Bronchial epithelial cell (primary cell): ENCODE data around the gene SPG21. TPM values are rescaled to one million over a fixed set of nuclear protein-coding genes. Genes with fewer than 3 reads are reported as not detected.

Experiments used
- DNase-seq: peaks from one replicate; pipeline ENCODE4 v3.0.0-alpha.2; 2010; ENCODE audit warnings: low read depth
- FAIRE-seq: peaks from 2 replicates; lab custom pipeline; 2011; peaks lifted over from hg19 to GRCh38; lab: Jason Lieb, UNC
- H3K27me3 ChIP-seq: 2 replicates; pipeline ENCODE4 v1.5.1; 2011; ENCODE audit warnings: low read length; ENCODE audit not compliant: control insufficient read depth, insufficient read depth
- H3K36me3 ChIP-seq: 2 replicates; pipeline ENCODE4 v1.5.1; 2011; ENCODE audit warnings: low read length; ENCODE audit not compliant: control insufficient read depth, insufficient read depth
- H3K4me3 ChIP-seq: 2 replicates; pipeline ENCODE4 v1.5.1; 2011; ENCODE audit warnings: mild to moderate bottlenecking, low read depth, low read length, control low read depth
- CTCF ChIP-seq: IDR thresholded peaks from 2 replicates; pipeline ENCODE4 v1.5.1; 2011; ENCODE audit warnings: mild to moderate bottlenecking, moderate library complexity, low read length, control low read depth, inconsistent platforms; ENCODE audit not compliant: insufficient read depth, severe bottlenecking
- total RNA-seq: library from RNA; depleted of rRNA; stranded (reverse); fragments of >200 nt; gene quantifications from 2 replicates; pipeline ENCODE4 v1.2.1, GENCODE V29; 2014

SPG21 gene
- total RNA-seq, 1 donor from 2014 or later, result 95.8 TPM

DNA sequence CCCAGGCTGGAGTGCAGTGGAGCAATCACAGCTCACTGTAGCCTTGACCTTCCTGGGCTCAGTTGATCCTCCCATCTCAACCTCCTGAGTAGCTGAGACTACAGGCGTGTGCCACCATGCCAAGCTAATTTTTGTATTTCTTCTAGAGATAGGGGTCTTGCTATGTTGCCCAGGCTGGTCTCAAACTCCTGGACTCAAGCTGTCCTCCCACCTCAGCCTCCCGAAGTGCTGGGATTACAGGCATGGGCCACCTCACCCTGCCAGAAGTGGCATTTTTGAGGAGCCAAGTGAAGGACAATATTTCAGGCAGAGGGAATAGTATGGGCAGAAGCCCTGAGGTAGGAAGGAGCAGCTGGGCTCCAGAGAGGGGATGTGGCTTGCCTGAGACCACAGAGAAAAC is 73.3 kb downstream of the SPG21 start:
- no peak overlapping the region for H3K4me3 ChIP-seq
- H3K36me3 ChIP-seq, result no peaks in the 10 kb centered on the region
- FAIRE-seq (no peak), DNase-seq (no peak)
- no peak for TF ChIP-seq CTCF
- no peaks in the 10 kb centered on the region for H3K27me3 ChIP-seq

DNA sequence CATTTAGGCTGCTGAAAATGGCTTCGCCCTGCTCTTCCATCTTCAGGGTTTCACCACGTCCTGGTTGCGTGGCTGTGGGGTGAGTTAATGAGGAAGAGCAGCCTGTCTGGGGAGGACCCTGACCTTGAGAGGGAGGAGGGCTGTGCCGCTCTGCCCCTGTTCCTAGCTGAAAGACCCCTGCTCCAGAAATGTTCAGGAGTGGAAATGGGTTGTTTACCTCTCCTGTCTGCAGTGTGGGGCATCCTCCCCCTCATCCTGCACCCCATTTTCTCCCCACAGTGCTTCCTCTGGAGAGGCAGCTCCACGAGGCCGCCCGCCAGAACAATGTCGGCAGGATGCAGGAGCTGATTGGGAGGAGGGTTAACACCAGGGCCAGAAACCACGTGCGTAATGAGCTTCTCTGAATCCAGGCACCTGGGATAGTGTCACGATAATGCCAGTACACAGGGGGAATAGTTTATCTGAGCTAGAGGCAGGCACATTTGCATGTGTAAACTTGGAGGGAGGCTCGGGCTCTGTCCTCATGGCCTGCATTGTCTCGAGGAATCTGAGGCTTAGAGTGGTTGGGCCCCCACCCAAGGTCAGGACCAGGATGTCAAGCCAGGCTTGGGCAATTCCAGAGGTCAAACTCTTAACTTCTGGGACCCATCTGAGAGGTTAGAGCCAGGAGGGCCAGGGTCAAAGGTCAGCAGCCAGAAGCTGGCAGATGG is 74.0 kb downstream of the SPG21 start:
- H3K36me3 ChIP-seq, result no peaks in the 10 kb centered on the region
- no peak for TF ChIP-seq CTCF
- H3K4me3 ChIP-seq, result no peak overlapping the region
- FAIRE-seq (no peak), DNase-seq (no peak)
- H3K27me3 ChIP-seq, result no peaks in the 10 kb centered on the region

Other genes starting within 250 kb of the SPG21 start
- not detected in 2 replicates for gene RBPMS2, start 214.3 kb downstream of the SPG21 start, total RNA-seq
- gene PIF1, start 164.3 kb downstream of the SPG21 start, total RNA-seq, result 0.26 and 0.51 TPM in 2 replicates
- 4.2 and 5.9 TPM in 2 replicates for gene PLEKHO2, start 148.0 kb downstream of the SPG21 start, total RNA-seq
- 3.2 and 4.0 TPM in 2 replicates for gene ANKDD1A, start 78.0 kb downstream of the SPG21 start, total RNA-seq
- 10.4 and 17.4 TPM in 2 replicates for gene MTFMT, start 39.7 kb upstream of the SPG21 start, total RNA-seq
- not detected in 2 replicates for gene SLC51B, start 55.5 kb upstream of the SPG21 start, total RNA-seq
- gene RASL12, start 78.1 kb upstream of the SPG21 start, total RNA-seq, result not detected in 2 replicates
- gene KBTBD13, start 86.8 kb upstream of the SPG21 start, total RNA-seq, result not detected in 2 replicates
- 1.3 and 2.0 TPM in 2 replicates for gene UBAP1L, start 125.3 kb upstream of the SPG21 start, total RNA-seq
- gene PDCD7, start 143.9 kb upstream of the SPG21 start, total RNA-seq, result 10.0 and 10.3 TPM in 2 replicates
- 45.3 and 67.5 TPM in 2 replicates for gene CLPX, start 195.4 kb upstream of the SPG21 start, total RNA-seq
- gene CILP, start 221.6 kb upstream of the SPG21 start, total RNA-seq, result under 0.01 TPM in 2 replicates